ENCODE data around the gene AHI1.

The AHI1 gene

GRCh38 chr6:135478626-135479025 is 18.9 kb downstream of the AHI1 start:
- no peaks in the 10 kb centered on the region for H3K79me2 ChIP-seq (ENCODE audit: low read length)
- no peaks in the 10 kb centered on the region for H4K20me1 ChIP-seq (ENCODE audit: insufficient read depth, low read length)
- no peak for DNase-seq
- H3K4me1 ChIP-seq (ENCODE audit: low read length): no peaks in the 10 kb centered on the region
- H3K9ac ChIP-seq (ENCODE audit: low read length): no peak overlapping the region
- H3K36me3 ChIP-seq (replicated peaks; ENCODE audit: insufficient read depth, low read length): no peaks in the 10 kb centered on the region
- no peak overlapping the region for H3K27ac ChIP-seq (ENCODE audit: low read length)
- H3F3A ChIP-seq (ENCODE audit: insufficient read depth, low read length): no peaks in the 10 kb centered on the region
- no peak overlapping the region for H2AFZ ChIP-seq (ENCODE audit: low read length)
- H3K9me3 ChIP-seq (replicated peaks; ENCODE audit: insufficient read depth, low read length): no peaks in the 10 kb centered on the region
- TF ChIP-seq EZH2phosphoT487 (IDR thresholded peaks at IDR 0.05; ENCODE audit: low read length) (no peak), EZH2 (optimal IDR thresholded peaks at IDR 0.05; ENCODE audit: low read depth, low read length) (no peak), CTCF (IDR thresholded peaks at IDR 0.05; ENCODE audit: low read length) (no peak)
- H3K4me3 ChIP-seq (ENCODE audit: low read length): no peak overlapping the region
- H3K27me3 ChIP-seq (replicated peaks; ENCODE audit: insufficient read depth, low read length): no peaks in the 10 kb centered on the region
- no peaks in the 10 kb centered on the region for H3K9me2 ChIP-seq (replicated peaks; ENCODE audit: insufficient read depth, low read length)
- H3K4me2 ChIP-seq (ENCODE audit: low read depth, low read length): no peak overlapping the region

GRCh38 chr6:135475292-135475886 is 22.2 kb downstream of the AHI1 start:
- Histone ChIP-seq H3F3A (ENCODE audit: insufficient read depth, low read length) (no peaks in the 10 kb centered on the region), H3K4me3 (ENCODE audit: low read length) (no peak overlapping the region), H3K4me1 (ENCODE audit: low read length) (no peaks in the 10 kb centered on the region), H3K9ac (ENCODE audit: low read length) (no peak overlapping the region), H3K27me3 (replicated peaks; ENCODE audit: insufficient read depth, low read length) (no peaks in the 10 kb centered on the region), H4K20me1 (ENCODE audit: insufficient read depth, low read length) (no peaks in the 10 kb centered on the region), H3K9me2 (replicated peaks; ENCODE audit: insufficient read depth, low read length) (no peaks in the 10 kb centered on the region), H2AFZ (ENCODE audit: low read length) (no peak overlapping the region), H3K79me2 (ENCODE audit: low read length) (no peaks in the 10 kb centered on the region), H3K9me3 (replicated peaks; ENCODE audit: insufficient read depth, low read length) (no peaks in the 10 kb centered on the region), H3K36me3 (replicated peaks; ENCODE audit: insufficient read depth, low read length) (no peaks in the 10 kb centered on the region), H3K4me2 (ENCODE audit: low read depth, low read length) (no peak overlapping the region), H3K27ac (ENCODE audit: low read length) (no peak overlapping the region)
- TF ChIP-seq EZH2phosphoT487 (IDR thresholded peaks at IDR 0.05; ENCODE audit: low read length): no peak
- no peak for TF ChIP-seq CTCF (IDR thresholded peaks at IDR 0.05; ENCODE audit: low read length)
- TF ChIP-seq EZH2 (optimal IDR thresholded peaks at IDR 0.05; ENCODE audit: low read depth, low read length): no peak
- no peak for DNase-seq

- DNase-seq: no peak
- Histone ChIP-seq H3K4me2 (ENCODE audit: low read depth, low read length) (no peak overlapping the region), H3K9me2 (replicated peaks; ENCODE audit: insufficient read depth, low read length) (no peaks in the 10 kb centered on the region), H2AFZ (ENCODE audit: low read length) (no peak overlapping the region), H3K27me3 (replicated peaks; ENCODE audit: insufficient read depth, low read length) (no peaks in the 10 kb centered on the region), H4K20me1 (ENCODE audit: insufficient read depth, low read length) (no peaks in the 10 kb centered on the region), H3K27ac (ENCODE audit: low read length) (no peak overlapping the region), H3K79me2 (ENCODE audit: low read length) (no peaks in the 10 kb centered on the region), H3K4me3 (ENCODE audit: low read length) (no peak overlapping the region), H3K9me3 (replicated peaks; ENCODE audit: insufficient read depth, low read length) (no peaks in the 10 kb centered on the region), H3K36me3 (replicated peaks; ENCODE audit: insufficient read depth, low read length) (no peaks in the 10 kb centered on the region), H3K9ac (ENCODE audit: low read length) (no peak overlapping the region), H3F3A (ENCODE audit: insufficient read depth, low read length) (no peaks in the 10 kb centered on the region), H3K4me1 (ENCODE audit: low read length) (no peaks in the 10 kb centered on the region)
- TF ChIP-seq EZH2 (optimal IDR thresholded peaks at IDR 0.05; ENCODE audit: low read depth, low read length) (no peak), CTCF (IDR thresholded peaks at IDR 0.05; ENCODE audit: low read length) (no peak), EZH2phosphoT487 (IDR thresholded peaks at IDR 0.05; ENCODE audit: low read length) (no peak)
Measured at GRCh38 chr6:135474362-135474761, 23.2 kb downstream of the AHI1 start.
